KG1 (cell line): Measurements from ENCODE around the gene CRYBG1.
A peak's percentile ranks its signal among the peaks of the same experiment; 100 is the strongest.

ENCODE experiments used
- DNase-seq: peaks from one replicate; lab custom pipeline; 2025; lab: John Stamatoyannopoulos, UW

The CRYBG1 gene

GRCh38 chr6:106458021-106458986 is 97.8 kb downstream of the CRYBG1 start:
- DNase-seq: no peak

GRCh38 chr6:106460481-106460880 is 100.0 kb downstream of the CRYBG1 start:
- no peak for DNase-seq

GRCh38 chr6:106461084-106461483 is 100.6 kb downstream of the CRYBG1 start:
- DNase-seq: no peak

- DNase-seq: no peak
Observed at GRCh38 chr6:106462923-106463557, 102.5 kb downstream of the CRYBG1 start.

GRCh38 chr6:106466211-106466610 is 105.7 kb downstream of the CRYBG1 start:
- DNase-seq: no peak

GRCh38 chr6:106468935-106469334 is 108.4 kb downstream of the CRYBG1 start:
- no peak for DNase-seq

- no peak for DNase-seq
Observed at GRCh38 chr6:106469882-106470281, 109.4 kb downstream of the CRYBG1 start.

- no peak for DNase-seq
Observed at GRCh38 chr6:106470316-106470715, 109.8 kb downstream of the CRYBG1 start.

GRCh38 chr6:106470811-106471210 is 110.3 kb downstream of the CRYBG1 start:
- no peak for DNase-seq

GRCh38 chr6:106473812-106474211 is 113.3 kb downstream of the CRYBG1 start:
- no peak for DNase-seq

- DNase-seq: no peak
Observed at GRCh38 chr6:106474466-106474865, 113.9 kb downstream of the CRYBG1 start.

- no peak for DNase-seq
Observed at GRCh38 chr6:106475284-106475683, 114.8 kb downstream of the CRYBG1 start.

GRCh38 chr6:106476331-106477105 is 116.0 kb downstream of the CRYBG1 start:
- DNase-seq: no peak

GRCh38 chr6:106477146-106477545 is 116.6 kb downstream of the CRYBG1 start:
- DNase-seq: peak; percentile 39

GRCh38 chr6:106477790-106478189 is 117.3 kb downstream of the CRYBG1 start:
- peak; percentile 39 for DNase-seq

- no peak for DNase-seq
Observed at GRCh38 chr6:106486236-106486635, 125.7 kb downstream of the CRYBG1 start.

GRCh38 chr6:106488494-106489370 is 128.2 kb downstream of the CRYBG1 start:
- no peak for DNase-seq

- no peak for DNase-seq
Observed at GRCh38 chr6:106490030-106490429, 129.5 kb downstream of the CRYBG1 start.

GRCh38 chr6:106490436-106490835 is 129.9 kb downstream of the CRYBG1 start:
- DNase-seq: no peak

- no peak for DNase-seq
Observed at GRCh38 chr6:106490974-106491373, 130.5 kb downstream of the CRYBG1 start.

- DNase-seq: no peak
Observed at GRCh38 chr6:106495014-106495413, 134.5 kb downstream of the CRYBG1 start.
